ENCODE data around the gene NEIL3. TPM values are rescaled to one million over a fixed set of nuclear protein-coding genes. Genes with fewer than 3 reads are reported as not detected.

Gene NEIL3
- total and polyA plus RNA-seq, 10 of the 15 experiments (the other 5 are each of a cell fraction or from before 2014, with no cell fraction given), result 3.0 to 13.8 (median 8.9) TPM

DNA sequence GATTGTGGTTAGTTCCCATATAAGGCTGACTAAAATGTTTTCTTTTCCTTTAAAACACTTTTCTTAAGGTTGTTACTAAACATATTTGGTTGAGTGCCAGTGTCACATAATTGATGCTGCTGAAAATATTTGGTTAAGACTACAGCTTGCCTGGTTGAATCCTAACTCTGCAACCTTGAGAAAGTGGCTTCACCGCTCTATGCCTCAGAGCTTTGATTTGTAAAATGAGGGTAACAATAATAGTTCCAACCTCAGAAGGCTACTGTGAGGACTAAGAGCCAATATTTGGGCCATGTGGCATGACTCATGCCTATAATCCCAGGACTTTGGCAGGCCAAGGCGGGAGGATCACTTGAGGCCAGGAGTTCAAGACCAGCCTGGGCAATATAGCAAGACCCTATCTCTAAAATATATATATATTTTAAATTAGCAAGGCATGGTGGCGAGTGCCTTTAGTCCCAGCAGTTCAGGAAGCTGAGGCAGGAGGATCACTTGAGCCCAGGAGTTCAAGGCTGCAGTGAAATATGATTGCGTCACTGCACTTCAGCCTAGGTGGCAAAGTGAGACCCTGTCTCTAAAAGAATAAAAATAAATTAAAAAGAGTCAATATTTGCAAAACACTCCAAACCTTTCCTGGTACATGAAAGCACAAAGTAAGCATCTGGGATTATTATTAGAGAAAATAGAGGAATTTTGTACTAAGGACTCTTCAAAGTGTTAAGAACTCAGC is 7.1 kb upstream of the NEIL3 start:
- Histone ChIP-seq H3K9me3 (replicated peaks; ENCODE audit: control insufficient read depth, insufficient read depth, low read length) (peaks cover 2% of the 10 kb centered on the region; the same call in 1 of the 3 replicates), H3K36me3 (ENCODE audit: control insufficient read depth in 2 of 2, insufficient read depth in 2 of 2, low read length in 1 of 2) (no peaks in the 10 kb centered on the region), H3K4me2 (ENCODE audit: control insufficient read depth, insufficient read depth) (no peak overlapping the region), H2AFZ (ENCODE audit: control insufficient read depth, low read depth, low read length) (no peak overlapping the region), H3K4me1 (ENCODE audit: control insufficient read depth, insufficient read depth, low read length) (no peaks in the 10 kb centered on the region), H4K20me1 (ENCODE audit: control insufficient read depth, insufficient read depth) (no peaks in the 10 kb centered on the region), H3K4me3 (no peak overlapping the region), H3K27ac (ENCODE audit: control insufficient read depth, insufficient read depth) (no peak overlapping the region), H3K9ac (ENCODE audit: control insufficient read depth, insufficient read depth, low read length) (no peak overlapping the region), H3K27me3 (replicated peaks in 1 of 2; ENCODE audit: control insufficient read depth in 2 of 2, insufficient read depth in 2 of 2, low read length in 1 of 2) (no peaks in the 10 kb centered on the region), H3K79me2 (ENCODE audit: control insufficient read depth, insufficient read depth, low read length) (no peaks in the 10 kb centered on the region)
- no TSS peak for BruUV-seq (replicated peaks)
- 46% methylated on average over 4 of the region's 4 CpGs for WGBS (ENCODE audit: insufficient coverage, insufficient replicate concordance, low lambda C conversion rate, missing lambda C conversion rate)
- FAIRE-seq (no peak), DNase-seq (ENCODE audit: low read depth, low spot score) (no peak), ATAC-seq (no peak)
- intact Hi-C loops (cut with micrococcal nuclease; ENCODE audit: unreplicated experiment) (no loop called here), in situ Hi-C loops (cut with MboI) (no loop called here)
- ChIA-PET POLR2A (no interaction called here), SMC1A (ENCODE audit: uncharacterized antibody, unreplicated experiment) (no interaction called here), RAD21 (ENCODE audit: unreplicated experiment) (no interaction called here), CTCF (interaction anchor here (1.0 kb wide), 1 partner anchor 8 kb away, joined by 3 read pairs; no protein-coding TSS in a partner anchor)
- TF ChIP-seq POU2F2 (IDR thresholded peaks at IDR 0.05; ENCODE audit: borderline replicate concordance, low read depth, low read length) (no peak), YBX1 (IDR thresholded peaks at IDR 0.05) (no peak), JUNB (IDR thresholded peaks at IDR 0.05) (no peak), SUZ12 (IDR thresholded peaks at IDR 0.05; ENCODE audit: unreplicated experiment) (no peak), SMARCA5 (IDR thresholded peaks at IDR 0.05) (no peak), MTA2 (IDR thresholded peaks at IDR 0.05; ENCODE audit: low read depth) (no peak), SMAD1 (IDR thresholded peaks at IDR 0.05; ENCODE audit: low read depth, partially characterized antibody) (no peak), SUPT20H (IDR thresholded peaks at IDR 0.05; ENCODE audit: borderline replicate concordance, control insufficient read depth, low read depth, low read length) (no peak), NR2F1 (conservative IDR thresholded peaks at IDR 0.05) (no peak)
- TF ChIP-seq, protein P1, sequence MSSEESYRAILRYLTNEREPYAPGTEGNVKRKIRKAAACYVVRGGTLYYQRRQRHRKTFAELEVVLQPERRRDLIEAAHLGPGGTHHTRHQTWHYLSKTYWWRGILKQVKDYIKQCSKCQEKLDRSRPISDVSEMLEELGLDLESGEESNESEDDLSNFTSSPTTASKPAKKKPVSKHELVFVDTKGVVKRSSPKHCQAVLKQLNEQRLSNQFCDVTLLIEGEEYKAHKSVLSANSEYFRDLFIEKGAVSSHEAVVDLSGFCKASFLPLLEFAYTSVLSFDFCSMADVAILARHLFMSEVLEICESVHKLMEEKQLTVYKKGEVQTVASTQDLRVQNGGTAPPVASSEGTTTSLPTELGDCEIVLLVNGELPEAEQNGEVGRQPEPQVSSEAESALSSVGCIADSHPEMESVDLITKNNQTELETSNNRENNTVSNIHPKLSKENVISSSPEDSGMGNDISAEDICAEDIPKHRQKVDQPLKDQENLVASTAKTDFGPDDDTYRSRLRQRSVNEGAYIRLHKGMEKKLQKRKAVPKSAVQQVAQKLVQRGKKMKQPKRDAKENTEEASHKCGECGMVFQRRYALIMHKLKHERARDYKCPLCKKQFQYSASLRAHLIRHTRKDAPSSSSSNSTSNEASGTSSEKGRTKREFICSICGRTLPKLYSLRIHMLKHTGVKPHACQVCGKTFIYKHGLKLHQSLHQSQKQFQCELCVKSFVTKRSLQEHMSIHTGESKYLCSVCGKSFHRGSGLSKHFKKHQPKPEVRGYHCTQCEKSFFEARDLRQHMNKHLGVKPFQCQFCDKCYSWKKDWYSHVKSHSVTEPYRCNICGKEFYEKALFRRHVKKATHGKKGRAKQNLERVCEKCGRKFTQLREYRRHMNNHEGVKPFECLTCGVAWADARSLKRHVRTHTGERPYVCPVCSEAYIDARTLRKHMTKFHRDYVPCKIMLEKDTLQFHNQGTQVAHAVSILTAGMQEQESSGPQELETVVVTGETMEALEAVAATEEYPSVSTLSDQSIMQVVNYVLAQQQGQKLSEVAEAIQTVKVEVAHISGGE (CRISPR knock-in tag; IDR thresholded peaks at IDR 0.05), result no peak
- TF ChIP-seq, protein P2, sequence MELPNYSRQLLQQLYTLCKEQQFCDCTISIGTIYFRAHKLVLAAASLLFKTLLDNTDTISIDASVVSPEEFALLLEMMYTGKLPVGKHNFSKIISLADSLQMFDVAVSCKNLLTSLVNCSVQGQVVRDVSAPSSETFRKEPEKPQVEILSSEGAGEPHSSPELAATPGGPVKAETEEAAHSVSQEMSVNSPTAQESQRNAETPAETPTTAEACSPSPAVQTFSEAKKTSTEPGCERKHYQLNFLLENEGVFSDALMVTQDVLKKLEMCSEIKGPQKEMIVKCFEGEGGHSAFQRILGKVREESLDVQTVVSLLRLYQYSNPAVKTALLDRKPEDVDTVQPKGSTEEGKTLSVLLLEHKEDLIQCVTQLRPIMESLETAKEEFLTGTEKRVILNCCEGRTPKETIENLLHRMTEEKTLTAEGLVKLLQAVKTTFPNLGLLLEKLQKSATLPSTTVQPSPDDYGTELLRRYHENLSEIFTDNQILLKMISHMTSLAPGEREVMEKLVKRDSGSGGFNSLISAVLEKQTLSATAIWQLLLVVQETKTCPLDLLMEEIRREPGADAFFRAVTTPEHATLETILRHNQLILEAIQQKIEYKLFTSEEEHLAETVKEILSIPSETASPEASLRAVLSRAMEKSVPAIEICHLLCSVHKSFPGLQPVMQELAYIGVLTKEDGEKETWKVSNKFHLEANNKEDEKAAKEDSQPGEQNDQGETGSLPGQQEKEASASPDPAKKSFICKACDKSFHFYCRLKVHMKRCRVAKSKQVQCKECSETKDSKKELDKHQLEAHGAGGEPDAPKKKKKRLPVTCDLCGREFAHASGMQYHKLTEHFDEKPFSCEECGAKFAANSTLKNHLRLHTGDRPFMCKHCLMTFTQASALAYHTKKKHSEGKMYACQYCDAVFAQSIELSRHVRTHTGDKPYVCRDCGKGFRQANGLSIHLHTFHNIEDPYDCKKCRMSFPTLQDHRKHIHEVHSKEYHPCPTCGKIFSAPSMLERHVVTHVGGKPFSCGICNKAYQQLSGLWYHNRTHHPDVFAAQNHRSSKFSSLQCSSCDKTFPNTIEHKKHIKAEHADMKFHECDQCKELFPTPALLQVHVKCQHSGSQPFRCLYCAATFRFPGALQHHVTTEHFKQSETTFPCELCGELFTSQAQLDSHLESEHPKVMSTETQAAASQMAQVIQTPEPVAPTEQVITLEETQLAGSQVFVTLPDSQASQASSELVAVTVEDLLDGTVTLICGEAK (IDR thresholded peaks at IDR 0.05; ENCODE audit: borderline replicate concordance), result no peak
- TF ChIP-seq, protein P3, sequence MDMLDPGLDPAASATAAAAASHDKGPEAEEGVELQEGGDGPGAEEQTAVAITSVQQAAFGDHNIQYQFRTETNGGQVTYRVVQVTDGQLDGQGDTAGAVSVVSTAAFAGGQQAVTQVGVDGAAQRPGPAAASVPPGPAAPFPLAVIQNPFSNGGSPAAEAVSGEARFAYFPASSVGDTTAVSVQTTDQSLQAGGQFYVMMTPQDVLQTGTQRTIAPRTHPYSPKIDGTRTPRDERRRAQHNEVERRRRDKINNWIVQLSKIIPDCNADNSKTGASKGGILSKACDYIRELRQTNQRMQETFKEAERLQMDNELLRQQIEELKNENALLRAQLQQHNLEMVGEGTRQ (IDR thresholded peaks at IDR 0.05; ENCODE audit: borderline replicate concordance, low read depth, low read length), result no peak
